ENCODE results near the gene RAB11FIP3.

The RAB11FIP3 gene

GRCh38 chr16:521381-522210 is 96.1 kb downstream of the RAB11FIP3 start:
- DNase-seq = no peak

- no peak for DNase-seq
These were observed 97.1 kb downstream of the RAB11FIP3 start for GRCh38 chr16:522320-523096.

GRCh38 chr16:523097-523741 is 97.8 kb downstream of the RAB11FIP3 start:
- no peak for DNase-seq

GRCh38 chr16:524274-525040 is 99.0 kb downstream of the RAB11FIP3 start:
- no peak for DNase-seq

GRCh38 chr16:525123-525519 is 99.7 kb downstream of the RAB11FIP3 start:
- no peak for DNase-seq

GRCh38 chr16:525520-526180 is 100.2 kb downstream of the RAB11FIP3 start:
- no peak for DNase-seq

- no peak for DNase-seq
These were observed 100.9 kb downstream of the RAB11FIP3 start for GRCh38 chr16:526181-527014.

GRCh38 chr16:527015-527903 is 101.8 kb downstream of the RAB11FIP3 start, which contains the start of gene CAPN15:
Gene CAPN15, plus strand, starts transcription at chr16:527712. Its CDS starts 19,127 bp downstream, at chr16:546839.
- DNase-seq = peak; percentile 32

GRCh38 chr16:528111-529011 is 102.9 kb downstream of the RAB11FIP3 start:
- DNase-seq = no peak

GRCh38 chr16:529012-529575 is 103.6 kb downstream of the RAB11FIP3 start:
- no peak for DNase-seq

- DNase-seq = no peak
These were observed 104.8 kb downstream of the RAB11FIP3 start for GRCh38 chr16:530111-530817.

- DNase-seq = no peak
These were observed 106.2 kb downstream of the RAB11FIP3 start for GRCh38 chr16:531494-532125.

- no peak for DNase-seq
These were observed 108.1 kb downstream of the RAB11FIP3 start for GRCh38 chr16:533391-534123.

- no peak for DNase-seq
These were observed 108.7 kb downstream of the RAB11FIP3 start for GRCh38 chr16:534135-534534.

GRCh38 chr16:534856-535445 is 109.5 kb downstream of the RAB11FIP3 start:
- DNase-seq = no peak

Data from NCI-H2081 treated with DMSO at 0.1 percent for 48 hours (cell line).